MCF 10A (cell line): ENCODE results near the gene CLEC2L. TPM values are rescaled to one million over a fixed set of nuclear protein-coding genes. Genes with fewer than 3 reads are reported as not detected.

Experiments used
- BruUV-seq: library from RNA; stranded (reverse); fragments of 400-500 nt; replicated peaks from 2 replicates; lab custom pipeline; 2021; lab: Mats Ljungman, UMichigan
- CTCF ChIA-PET: fragments of 300-600 bp; sonication (Branson Sonifier 250); formaldehyde crosslinking; extraction: SDS; loops from one replicate; lab custom pipeline; 2021; ENCODE audit warnings: antibody characterized with exemption, inconsistent platforms; lab: Yijun Ruan, JAX
- POLR2A ChIA-PET: fragments of 300-600, 350-650 bp; sonication (Branson Sonifier 250); formaldehyde crosslinking; extraction: SDS; loops from one replicate; lab custom pipeline; 2020; ENCODE audit warnings: antibody characterized with exemption, inconsistent platforms; lab: Yijun Ruan, JAX
- DNase-seq: peaks from one replicate; pipeline ENCODE4 v3.0.0-alpha.2; 2018; ENCODE audit not compliant: unreplicated experiment
- H3K27ac Mint-ChIP-seq: one replicate; pipeline ENCODE4 v1.8.0; 2022; ENCODE audit warnings: mild to moderate bottlenecking, low read depth, mixed read lengths; ENCODE audit not compliant: unreplicated experiment
- H3K27me3 Mint-ChIP-seq: one replicate; pipeline ENCODE4 v1.8.0; 2022; ENCODE audit warnings: mixed read lengths; ENCODE audit not compliant: insufficient read depth, unreplicated experiment
- H3K36me3 Mint-ChIP-seq: one replicate; pipeline ENCODE4 v1.8.0; 2022; ENCODE audit warnings: mild to moderate bottlenecking, moderate library complexity, mixed read lengths; ENCODE audit not compliant: insufficient read depth, unreplicated experiment
- H3K4me1 Mint-ChIP-seq: one replicate; pipeline ENCODE4 v1.8.0; 2022; ENCODE audit warnings: mixed read lengths; ENCODE audit not compliant: insufficient read depth, unreplicated experiment
- H3K4me3 Mint-ChIP-seq: one replicate; pipeline ENCODE4 v1.8.0; 2022; ENCODE audit warnings: mild to moderate bottlenecking, moderate library complexity, mixed read lengths; ENCODE audit not compliant: unreplicated experiment
- H3K9me3 Mint-ChIP-seq: one replicate; pipeline ENCODE4 v1.8.0; 2022; ENCODE audit warnings: mixed read lengths; ENCODE audit not compliant: unreplicated experiment
- intact Hi-C: fragments of 100-400 bp; cut with micrococcal nuclease; formaldehyde crosslinking; loops from 2 replicates; pipeline ENCODE4 v1.14.1; 2022
- total RNA-seq: library from RNA; stranded (reverse); gene quantifications from 2 replicates; pipeline ENCODE4 v1.2.3, GENCODE V29; 2022
- TF ChIP-seq, protein P1 (sequence below): fragments of 200-600 bp; IDR thresholded peaks from one replicate; pipeline ENCODE4 v1.8.0; 2022; ENCODE audit warnings: antibody characterized with exemption, mild to moderate bottlenecking; ENCODE audit not compliant: unreplicated experiment

CLEC2L gene
- total RNA-seq, 1 experiment from 2014 or later = not detected

DNA sequence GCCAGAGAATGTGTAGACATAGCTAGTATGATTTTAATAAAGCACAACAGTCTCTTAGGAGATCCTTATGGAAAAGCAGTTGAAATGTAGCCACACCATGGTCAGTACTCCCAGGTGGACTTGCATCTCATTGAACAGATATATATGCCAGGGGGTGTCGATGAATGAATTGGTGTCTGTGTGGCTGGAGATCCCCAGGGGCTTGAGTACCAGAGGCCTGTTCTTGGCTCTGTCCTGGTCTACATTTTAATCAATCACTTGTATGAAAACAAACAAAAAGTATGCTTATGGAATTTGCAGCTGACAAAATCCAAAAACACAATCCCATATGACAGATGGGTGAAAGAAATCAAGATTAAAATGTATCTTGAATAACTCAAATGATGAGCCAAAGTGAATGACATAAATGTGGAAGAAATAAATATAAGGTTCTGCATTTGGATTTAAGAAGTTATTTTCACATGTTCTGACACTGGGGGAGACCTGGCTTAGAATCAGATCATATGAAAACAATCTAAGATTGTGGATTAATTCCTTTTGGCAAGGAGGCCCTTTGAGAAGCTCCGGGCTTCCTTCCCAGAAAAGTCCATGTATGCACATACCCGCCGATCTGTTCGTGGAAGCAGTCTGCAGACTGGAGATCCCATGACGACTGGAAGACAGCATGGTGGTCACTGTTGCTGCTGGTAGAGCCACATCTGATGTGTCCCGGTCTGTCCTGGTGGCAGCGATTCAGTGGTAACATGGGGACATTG lies 15.6 kb downstream of the CLEC2L start:
- ChIA-PET POLR2A (interaction anchor here (0.5 to 0.6 kb wide), 2 partner anchors 146 to 367 kb away, joined by 3 to 5 read pairs; no protein-coding TSS in a partner anchor), CTCF (interaction anchor here (0.6 to 1.3 kb wide), 2 partner anchors 8 to 158 kb away, joined by 3 read pairs; no protein-coding TSS in a partner anchor)
- DNase-seq = no peak
- H3K27me3 Mint-ChIP-seq = peaks cover 24% of the 10 kb centered on the region
- no peaks in the 10 kb centered on the region for H3K9me3 Mint-ChIP-seq
- H3K4me3 Mint-ChIP-seq = no peak overlapping the region
- no peak overlapping the region for H3K27ac Mint-ChIP-seq
- no peaks in the 10 kb centered on the region for H3K36me3 Mint-ChIP-seq
- no TSS peak for BruUV-seq
- H3K4me1 Mint-ChIP-seq = no peaks in the 10 kb centered on the region
- TF ChIP-seq, protein P1, sequence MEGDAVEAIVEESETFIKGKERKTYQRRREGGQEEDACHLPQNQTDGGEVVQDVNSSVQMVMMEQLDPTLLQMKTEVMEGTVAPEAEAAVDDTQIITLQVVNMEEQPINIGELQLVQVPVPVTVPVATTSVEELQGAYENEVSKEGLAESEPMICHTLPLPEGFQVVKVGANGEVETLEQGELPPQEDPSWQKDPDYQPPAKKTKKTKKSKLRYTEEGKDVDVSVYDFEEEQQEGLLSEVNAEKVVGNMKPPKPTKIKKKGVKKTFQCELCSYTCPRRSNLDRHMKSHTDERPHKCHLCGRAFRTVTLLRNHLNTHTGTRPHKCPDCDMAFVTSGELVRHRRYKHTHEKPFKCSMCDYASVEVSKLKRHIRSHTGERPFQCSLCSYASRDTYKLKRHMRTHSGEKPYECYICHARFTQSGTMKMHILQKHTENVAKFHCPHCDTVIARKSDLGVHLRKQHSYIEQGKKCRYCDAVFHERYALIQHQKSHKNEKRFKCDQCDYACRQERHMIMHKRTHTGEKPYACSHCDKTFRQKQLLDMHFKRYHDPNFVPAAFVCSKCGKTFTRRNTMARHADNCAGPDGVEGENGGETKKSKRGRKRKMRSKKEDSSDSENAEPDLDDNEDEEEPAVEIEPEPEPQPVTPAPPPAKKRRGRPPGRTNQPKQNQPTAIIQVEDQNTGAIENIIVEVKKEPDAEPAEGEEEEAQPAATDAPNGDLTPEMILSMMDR = no peak
- intact Hi-C loops = no loop called here

DNA sequence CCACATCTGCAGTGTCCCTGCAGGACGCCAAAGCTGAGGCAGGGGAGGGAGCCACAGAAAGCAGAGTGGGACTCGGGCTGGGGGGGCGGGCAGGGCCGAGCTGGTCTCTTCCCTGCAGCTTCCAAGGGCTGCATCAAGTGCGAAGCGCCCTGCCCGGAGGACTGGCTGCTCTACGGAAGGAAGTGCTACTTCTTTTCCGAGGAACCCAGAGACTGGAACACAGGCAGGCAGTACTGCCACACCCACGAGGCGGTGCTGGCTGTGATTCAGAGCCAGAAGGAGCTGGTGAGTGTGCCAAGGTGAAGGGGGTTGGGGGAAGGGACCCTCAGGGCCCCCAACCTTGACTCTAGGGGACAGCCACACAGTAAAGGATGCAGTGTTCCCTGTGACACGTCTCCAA lies 16.7 kb downstream of the CLEC2L start:
- TF ChIP-seq, protein P1 = no peak
- no peaks in the 10 kb centered on the region for H3K4me1 Mint-ChIP-seq
- DNase-seq = no peak
- no peak overlapping the region for H3K27ac Mint-ChIP-seq
- CTCF ChIA-PET = interaction anchor here (0.9 kb wide), 1 partner anchor 14 kb away, joined by 3 read pairs; no protein-coding TSS in a partner anchor
- intact Hi-C loops = no loop called here
- peaks cover 17% of the 10 kb centered on the region for H3K27me3 Mint-ChIP-seq
- H3K36me3 Mint-ChIP-seq = no peaks in the 10 kb centered on the region
- H3K4me3 Mint-ChIP-seq = no peak overlapping the region
- H3K9me3 Mint-ChIP-seq = no peaks in the 10 kb centered on the region
- POLR2A ChIA-PET = no interaction called here
- no TSS peak for BruUV-seq

DNA sequence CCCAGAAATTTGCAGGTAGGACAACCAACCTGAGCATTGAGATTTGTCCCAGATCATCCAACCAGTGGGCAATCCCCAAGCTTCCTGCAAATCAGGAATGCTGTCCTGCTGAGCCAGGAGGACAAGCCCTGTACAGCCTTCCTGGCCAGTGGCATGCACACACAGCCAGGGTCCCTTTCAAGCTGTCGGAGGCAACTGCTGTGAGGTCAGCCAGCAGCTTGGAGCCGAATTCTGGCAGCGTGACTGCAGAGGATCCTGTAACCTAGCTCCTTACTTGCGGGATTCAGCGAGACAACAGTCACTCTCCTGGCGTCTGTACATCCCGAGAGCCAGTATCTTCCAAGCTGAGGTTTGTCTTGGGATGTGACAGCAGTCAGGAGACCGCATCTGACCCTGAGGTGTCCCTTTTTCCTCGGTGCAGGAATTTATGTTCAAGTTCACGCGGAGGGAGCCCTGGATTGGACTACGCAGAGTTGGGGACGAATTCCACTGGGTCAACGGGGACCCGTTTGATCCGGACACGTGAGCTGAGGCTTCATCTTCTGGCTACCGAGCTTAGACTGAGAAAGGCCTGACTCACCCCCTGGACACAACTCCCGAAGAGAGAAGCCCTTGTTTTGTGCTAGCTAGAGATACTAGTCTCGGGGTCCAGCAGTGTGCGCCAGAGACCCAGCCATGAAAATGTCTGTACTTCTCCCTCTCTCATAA lies 18.3 kb downstream of the CLEC2L start:
- Mint-ChIP-seq H3K27ac (no peak overlapping the region), H3K4me1 (no peaks in the 10 kb centered on the region), H3K36me3 (no peaks in the 10 kb centered on the region), H3K27me3 (peaks cover 17% of the 10 kb centered on the region), H3K9me3 (no peaks in the 10 kb centered on the region), H3K4me3 (no peak overlapping the region)
- no TSS peak for BruUV-seq
- intact Hi-C loops = no loop called here
- ChIA-PET POLR2A (interaction anchor here (1.1 kb wide), 1 partner anchor 27 kb away, joined by 3 read pairs; no protein-coding TSS in a partner anchor), CTCF (interaction anchor here (1.1 to 1.8 kb wide), 2 partner anchors 42 to 78 kb away, joined by 3 to 5 read pairs; no protein-coding TSS in a partner anchor)
- TF ChIP-seq, protein P1 = no peak
- DNase-seq = no peak
